Mesodermal cell (in vitro differentiated cells): ENCODE measurements around the gene BPIFB6.

Source experiments
- H3K27ac ChIP-seq: 2 replicates; pipeline ENCODE4 v1.7.0; 2013; ENCODE audit warnings: mild to moderate bottlenecking, low read depth, low read length, moderate library complexity; ENCODE audit not compliant: severe bottlenecking
- H3K36me3 ChIP-seq: 2 replicates; pipeline ENCODE4 v1.7.1; 2013; ENCODE audit warnings: mild to moderate bottlenecking, low read length, moderate library complexity; ENCODE audit not compliant: control insufficient read depth, insufficient read depth
- H3K4me1 ChIP-seq: one replicate; pipeline ENCODE4 v1.7.1; 2013; ENCODE audit warnings: mild to moderate bottlenecking, low read length; ENCODE audit not compliant: insufficient read depth, control insufficient read depth, poor library complexity, severe bottlenecking
- H3K4me3 ChIP-seq: 2 replicates; pipeline ENCODE4 v1.7.0; 2013; ENCODE audit warnings: low read length, control low read depth, mild to moderate bottlenecking; ENCODE audit not compliant: insufficient read depth, poor library complexity, severe bottlenecking; ENCODE audit errors: extremely low read depth
- H3K9me3 ChIP-seq: 2 replicates; pipeline ENCODE4 v1.7.1; 2013; ENCODE audit warnings: mild to moderate bottlenecking, low read length, moderate library complexity; ENCODE audit not compliant: control insufficient read depth
- WGBS, 2 experiments: methylation state at CpG; one replicate each; pipeline ENCODE4 v1.1.5; 2013; ENCODE audit warnings: missing lambda C conversion rate in 2 of 2; ENCODE audit not compliant: insufficient coverage in 2 of 2; 5-methylcytosine and 5-hydroxymethylcytosine counted together

BPIFB6 gene

DNA sequence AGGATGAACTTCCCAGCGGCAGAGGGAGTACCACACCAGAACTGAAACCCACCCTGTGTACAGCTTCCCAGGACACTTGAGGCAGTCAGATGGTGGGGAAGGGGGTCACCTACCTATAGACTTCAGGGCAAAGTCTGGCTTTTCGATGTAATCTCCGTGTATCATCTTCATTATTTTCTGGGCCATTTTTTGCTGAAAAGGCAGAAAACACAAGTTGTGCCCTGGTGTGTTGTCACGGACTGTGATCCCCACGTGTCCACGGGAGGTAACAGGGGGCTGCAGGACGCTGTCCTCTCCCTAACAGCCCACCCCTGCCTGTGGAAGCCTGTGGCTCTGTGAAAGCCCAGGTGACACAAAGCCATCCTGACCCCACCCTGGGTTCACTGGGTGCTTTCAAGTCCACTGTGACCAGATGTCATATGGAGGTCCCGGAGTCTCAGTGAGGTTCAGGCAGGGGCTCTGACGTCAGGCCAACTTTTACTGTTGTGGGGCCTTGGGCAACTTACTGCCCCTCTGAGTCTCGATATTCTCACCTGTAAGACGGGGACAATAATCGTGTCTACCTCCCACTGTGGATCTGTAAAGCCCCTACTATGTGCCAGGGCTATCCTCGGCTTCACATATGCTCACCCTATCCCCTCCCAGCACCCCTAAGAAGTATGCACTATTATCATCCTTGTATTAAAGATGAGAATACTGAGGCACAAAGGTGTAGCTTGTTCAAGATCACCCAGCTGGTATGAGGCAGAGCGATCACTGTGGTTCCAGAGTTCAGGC lies 41.8 kb upstream of the BPIFB6 start:
- Histone ChIP-seq H3K4me1 (peaks cover 4% of the 10 kb centered on the region), H3K27ac (no peak overlapping the region), H3K4me3 (no peak overlapping the region), H3K9me3 (no peaks in the 10 kb centered on the region), H3K36me3 (no peaks in the 10 kb centered on the region)
- 89 to 90% methylated on average over 13 to 14 of the region's 14 CpGs for WGBS, 2 experiments

DNA sequence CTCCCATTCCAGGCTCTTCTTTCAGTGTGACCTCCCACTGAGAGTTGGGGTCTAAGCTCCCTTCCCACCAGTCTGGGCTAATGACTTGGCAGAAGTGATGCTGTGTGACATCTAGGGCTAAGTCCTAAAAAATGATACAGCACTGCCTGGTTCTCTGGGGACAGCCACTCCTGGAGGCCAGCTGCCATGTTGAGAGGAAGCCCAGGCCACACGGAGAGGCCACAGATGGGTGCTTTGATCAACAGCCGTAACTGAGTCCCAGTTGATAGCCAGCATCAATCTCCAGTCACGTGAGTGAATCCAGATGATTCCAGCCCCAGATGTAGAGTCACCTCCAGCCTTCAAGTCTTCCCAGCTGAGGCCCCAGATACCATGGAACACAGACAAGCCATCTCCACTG lies 41.0 kb upstream of the BPIFB6 start:
- WGBS, 2 experiments: 84 to 97% methylated on average over 2 to 3 of the region's 3 CpGs
- Histone ChIP-seq H3K4me1 (peaks cover 4% of the 10 kb centered on the region), H3K27ac (no peak overlapping the region), H3K4me3 (no peak overlapping the region), H3K36me3 (no peaks in the 10 kb centered on the region), H3K9me3 (no peaks in the 10 kb centered on the region)

DNA sequence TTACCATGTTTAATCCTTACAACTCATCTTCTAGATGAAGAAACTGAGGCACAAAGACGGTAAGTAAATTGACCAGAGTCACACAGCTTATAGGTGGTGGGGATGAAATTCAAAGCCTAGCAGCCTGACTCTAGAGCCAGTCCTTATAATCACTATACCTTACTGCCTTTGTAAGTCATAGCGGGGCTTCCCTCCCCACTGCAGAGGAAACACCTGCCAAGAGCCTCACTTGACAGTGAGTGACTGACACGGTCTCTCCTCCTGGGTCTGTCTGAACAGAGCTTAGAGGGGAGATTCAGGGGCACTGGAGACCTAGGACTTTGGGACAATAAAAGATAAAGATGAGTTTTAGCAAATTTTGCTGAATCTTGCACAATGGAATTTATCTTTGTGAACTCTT lies 40.1 kb upstream of the BPIFB6 start:
- Histone ChIP-seq H3K4me3 (no peak overlapping the region), H3K4me1 (peaks cover 4% of the 10 kb centered on the region), H3K9me3 (no peaks in the 10 kb centered on the region), H3K27ac (no peak overlapping the region), H3K36me3 (no peaks in the 10 kb centered on the region)
- WGBS, 2 experiments: 67 to 100% methylated on average over 1 of the region's 3 CpGs

DNA sequence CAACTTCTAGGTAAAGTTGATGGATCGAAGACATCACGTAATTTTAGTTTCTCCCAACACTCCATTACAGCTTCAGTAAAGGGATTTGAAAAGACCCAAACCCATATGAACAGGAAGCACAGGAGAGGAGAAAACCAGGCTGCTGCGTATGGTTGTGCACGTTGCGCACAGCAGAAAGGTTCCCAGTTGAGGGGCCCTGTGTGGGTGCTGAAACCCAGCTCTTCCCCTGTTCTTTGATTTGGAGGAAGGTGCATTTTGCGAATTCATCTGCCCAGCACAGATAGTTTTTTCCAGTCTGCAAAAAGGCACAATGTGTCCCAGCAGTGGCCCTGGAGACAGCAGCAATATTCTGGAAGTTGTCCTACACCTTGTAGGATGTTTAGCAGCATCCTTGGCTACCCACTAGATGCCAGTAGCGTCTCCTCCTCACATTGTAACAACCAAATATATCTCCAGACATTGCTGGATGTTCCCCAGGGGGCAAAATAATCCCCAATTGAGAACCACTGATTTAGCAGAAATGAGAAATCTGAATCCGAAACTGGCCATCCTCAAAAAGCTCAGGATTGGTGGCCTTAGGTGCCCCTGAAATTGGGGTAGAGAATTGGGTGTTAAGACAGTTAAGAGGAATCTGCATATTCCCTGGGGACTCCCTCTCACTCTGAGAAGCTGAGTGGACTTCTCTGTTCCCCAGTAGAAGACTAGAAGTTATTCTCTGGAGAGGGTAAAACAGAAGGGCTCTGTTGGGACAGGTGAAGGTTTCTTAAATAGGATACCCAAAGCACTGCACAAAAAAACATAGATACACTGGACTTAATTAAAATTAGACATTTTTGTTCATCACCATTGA lies 39.4 kb upstream of the BPIFB6 start:
- no peaks in the 10 kb centered on the region for H3K9me3 ChIP-seq
- 77 to 82% methylated on average over 5 of the region's 8 CpGs for WGBS, 2 experiments

DNA sequence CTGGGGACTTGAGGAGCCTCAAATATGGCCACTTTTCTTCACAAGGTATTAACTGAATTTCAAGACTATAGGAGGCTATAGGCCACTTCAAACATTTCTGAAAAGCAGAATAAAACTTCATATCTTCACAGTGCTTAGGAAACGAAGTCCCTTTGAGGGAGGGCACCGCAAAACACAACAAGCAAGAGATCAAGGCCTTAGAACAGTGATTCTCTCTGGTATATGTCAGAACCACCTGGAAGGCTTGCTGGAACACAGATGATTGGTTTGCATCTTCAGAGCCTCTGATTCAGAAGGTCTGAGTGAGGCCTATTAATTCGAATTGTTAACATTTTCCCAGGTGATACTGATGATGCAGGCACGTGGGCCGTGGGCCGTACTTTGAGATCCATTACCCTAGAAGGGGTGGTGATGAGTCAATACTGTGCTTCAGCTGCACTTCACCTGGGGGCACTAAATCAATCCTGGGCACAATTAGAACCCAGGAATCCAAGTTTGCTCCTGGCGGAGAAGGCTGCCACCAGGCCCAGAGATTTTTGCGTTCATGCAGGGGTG lies 37.9 kb upstream of the BPIFB6 start:
- WGBS, 2 experiments: 86 to 90% methylated on average over 8 of the region's 8 CpGs
- Histone ChIP-seq H3K4me3 (no peak overlapping the region), H3K9me3 (no peaks in the 10 kb centered on the region), H3K27ac (no peak overlapping the region), H3K36me3 (no peaks in the 10 kb centered on the region), H3K4me1 (no peaks in the 10 kb centered on the region)

More for the DNA sequence above, 39.4 kb upstream of the BPIFB6 start:
- Histone ChIP-seq H3K36me3 (no peaks in the 10 kb centered on the region), H3K4me1 (peaks cover 4% of the 10 kb centered on the region), H3K4me3 (no peak overlapping the region), H3K27ac (no peak overlapping the region)

DNA sequence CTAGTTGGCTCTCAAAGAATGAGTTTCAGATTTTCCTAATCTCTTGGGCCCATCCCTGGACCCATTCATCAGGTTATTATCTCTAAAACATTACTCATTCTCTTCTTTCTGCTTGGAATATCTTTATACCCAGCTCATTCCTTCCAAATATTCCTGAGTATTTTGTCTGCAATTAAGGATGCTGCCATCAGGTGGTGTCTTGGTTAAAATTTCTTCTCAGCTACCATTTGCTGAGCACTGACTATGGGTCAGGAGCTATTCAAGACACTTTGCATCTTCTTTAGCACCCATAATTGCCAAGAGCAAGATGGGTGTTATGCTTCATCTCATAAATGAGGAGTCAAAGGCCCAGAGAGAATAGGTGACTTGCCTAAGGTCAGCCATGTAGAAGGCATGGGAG lies 35.6 kb upstream of the BPIFB6 start:
- H3K27ac ChIP-seq: no peak overlapping the region
- H3K9me3 ChIP-seq: no peaks in the 10 kb centered on the region
- H3K36me3 ChIP-seq: no peaks in the 10 kb centered on the region
- no peaks in the 10 kb centered on the region for H3K4me1 ChIP-seq
- H3K4me3 ChIP-seq: no peak overlapping the region

DNA sequence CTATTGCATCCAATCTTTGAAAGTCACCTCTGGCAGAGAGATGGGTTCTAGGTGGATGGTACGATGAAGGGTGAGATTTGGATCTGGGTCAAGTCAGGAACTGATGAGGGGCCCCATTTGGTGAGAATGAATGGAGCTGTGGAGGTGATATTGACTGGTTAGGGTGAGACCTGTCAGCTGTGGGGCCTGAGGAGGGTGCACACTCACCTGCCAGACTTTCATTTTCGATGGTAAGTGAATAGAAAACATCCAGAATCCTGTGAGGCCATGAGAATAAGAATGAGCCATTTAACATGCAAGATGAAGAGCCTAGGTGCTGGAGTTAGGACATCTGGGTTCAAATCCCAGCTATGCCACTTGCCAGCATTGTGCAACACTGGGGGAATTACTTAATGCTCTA lies 34.0 kb upstream of the BPIFB6 start:
- no peak overlapping the region for H3K27ac ChIP-seq
- no peaks in the 10 kb centered on the region for H3K9me3 ChIP-seq
- no peak overlapping the region for H3K4me3 ChIP-seq
- 92 to 100% methylated on average over 1 to 2 of the region's 2 CpGs for WGBS, 2 experiments
- no peaks in the 10 kb centered on the region for H3K36me3 ChIP-seq
- H3K4me1 ChIP-seq: no peaks in the 10 kb centered on the region

DNA sequence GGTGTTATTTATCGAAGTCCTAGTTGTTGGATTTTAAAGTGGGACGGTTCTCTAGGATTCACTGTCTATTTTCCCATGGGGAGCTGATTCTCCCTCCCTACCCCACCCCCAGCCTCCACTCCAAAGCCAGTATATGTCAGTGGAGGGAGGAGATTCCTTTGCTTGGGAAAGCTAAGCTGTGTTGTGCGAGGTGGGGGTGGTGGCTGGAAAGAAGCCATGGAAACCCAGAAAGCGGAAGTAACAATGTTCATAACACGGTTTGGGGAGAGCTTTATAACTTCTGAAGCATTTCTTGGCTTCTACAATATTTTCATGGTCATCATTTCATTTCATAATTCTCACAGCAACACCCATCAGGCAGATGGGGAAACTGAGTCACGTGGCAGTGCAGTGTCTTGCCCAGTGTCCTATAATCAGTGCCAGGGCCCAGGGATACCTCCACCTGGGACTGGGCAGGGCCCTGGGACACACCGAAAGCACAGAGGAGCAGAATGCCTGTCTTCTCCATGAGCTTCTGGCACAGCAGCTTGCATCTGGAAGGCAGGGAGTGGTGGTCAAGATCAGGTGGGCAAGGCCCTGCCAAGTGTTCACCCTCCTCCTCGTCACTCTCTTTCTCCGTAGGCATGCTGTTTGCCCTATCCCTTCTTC lies 31.7 kb upstream of the BPIFB6 start:
- H3K4me3 ChIP-seq: no peak overlapping the region
- H3K4me1 ChIP-seq: no peaks in the 10 kb centered on the region
- WGBS, 2 experiments: 89 to 93% methylated on average over 4 to 6 of the region's 9 CpGs
- H3K36me3 ChIP-seq: no peaks in the 10 kb centered on the region
- no peak overlapping the region for H3K27ac ChIP-seq
- H3K9me3 ChIP-seq: no peaks in the 10 kb centered on the region

DNA sequence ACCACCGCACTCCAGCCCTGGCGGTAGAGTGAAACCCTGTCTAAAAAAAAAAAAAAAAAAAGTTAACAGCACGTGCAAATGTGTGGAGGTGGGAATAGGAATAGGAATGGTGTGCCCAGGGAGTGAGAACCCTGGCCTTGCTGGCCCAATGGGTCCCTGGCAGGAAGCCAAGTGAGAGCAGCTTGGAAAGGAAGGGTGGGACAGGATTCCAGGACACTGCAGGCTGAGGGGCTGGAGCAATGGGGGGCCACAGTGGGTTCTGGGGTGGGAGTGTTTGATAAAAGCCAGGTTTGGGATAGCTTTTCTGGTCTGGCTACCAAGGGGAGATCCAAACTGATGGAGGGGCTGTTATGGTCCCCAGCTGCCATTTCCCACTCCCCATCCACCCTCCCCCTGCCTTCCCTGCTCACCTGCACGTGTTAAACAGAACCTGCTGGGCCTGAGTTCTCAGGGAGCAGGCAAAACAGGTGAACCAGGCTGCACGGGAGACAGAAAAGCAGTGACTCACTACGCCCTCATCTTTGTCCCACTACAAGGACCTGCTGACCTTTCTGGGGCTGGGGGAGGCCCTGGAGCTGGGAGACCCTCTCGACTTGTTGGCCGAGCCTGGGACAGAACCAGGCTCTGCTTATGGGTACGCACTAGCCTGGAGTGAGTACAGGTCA lies 30.5 kb upstream of the BPIFB6 start:
- Histone ChIP-seq H3K27ac (no peak overlapping the region), H3K9me3 (no peaks in the 10 kb centered on the region), H3K4me1 (no peaks in the 10 kb centered on the region), H3K36me3 (no peaks in the 10 kb centered on the region), H3K4me3 (no peak overlapping the region)
- WGBS, 2 experiments: 75 to 76% methylated on average over 6 to 7 of the region's 9 CpGs

DNA sequence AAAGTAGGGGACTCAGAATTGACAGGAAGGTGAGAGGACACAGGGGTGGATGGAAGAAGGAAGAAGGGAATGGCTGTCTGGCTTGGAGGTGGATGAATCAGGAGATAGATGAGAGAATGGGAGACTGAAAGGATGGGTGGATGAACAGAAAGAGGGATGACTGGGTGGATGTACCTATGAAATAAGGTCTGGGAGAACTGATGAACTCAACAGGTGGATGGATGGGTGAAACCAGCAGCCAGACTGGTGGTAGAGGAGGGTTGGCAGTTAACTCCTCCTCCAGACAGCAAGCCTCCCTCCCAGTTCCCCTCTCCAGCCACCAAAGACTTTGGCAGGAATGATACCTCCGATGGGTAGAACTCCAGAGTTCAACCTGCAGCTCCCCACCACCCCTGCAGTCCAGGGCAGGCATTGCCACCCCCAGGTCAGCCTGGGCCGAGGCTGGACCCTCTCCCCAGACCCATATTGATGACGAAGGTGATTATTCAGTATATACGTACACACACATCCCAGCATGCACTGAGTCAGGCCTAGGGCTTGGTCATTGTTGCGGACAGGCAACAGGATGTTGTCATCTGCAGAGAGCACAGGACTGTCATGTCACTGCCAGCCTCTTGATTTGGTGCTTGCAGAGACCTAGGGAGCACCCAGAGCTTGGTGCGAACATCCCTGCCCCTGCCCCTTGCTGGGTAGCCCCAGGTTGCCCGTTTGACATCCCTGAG lies 29.2 kb upstream of the BPIFB6 start:
- 91 to 92% methylated on average over 4 to 7 of the region's 7 CpGs for WGBS, 2 experiments
- Histone ChIP-seq H3K9me3 (no peaks in the 10 kb centered on the region), H3K27ac (no peak overlapping the region)

More for the DNA sequence above, 29.2 kb upstream of the BPIFB6 start:
- H3K36me3 ChIP-seq: no peaks in the 10 kb centered on the region
- no peaks in the 10 kb centered on the region for H3K4me1 ChIP-seq
- no peak overlapping the region for H3K4me3 ChIP-seq
